ENCODE results near the gene ESRRG.

- TF ChIP-seq CTCF (IDR thresholded peaks at IDR 0.05) (no peak), EZH2 (IDR thresholded peaks at IDR 0.05; ENCODE audit: borderline replicate concordance, insufficient read depth, low read depth, low read length, poor library complexity, severe bottlenecking) (no peak)
These were observed 123.4 kb downstream of the ESRRG start for GRCh38 chr1:216599851-216600250.
